ENCODE measurements around the gene PKIG. TPM values are rescaled to one million over a fixed set of nuclear protein-coding genes. Genes with fewer than 3 reads are reported as not detected.

The PKIG gene
- total and polyA plus RNA-seq, 2 of the 8 experiments (the other 6 are each of a cell fraction or from before 2014, with no cell fraction given) = 26.7 to 34.3 TPM

GRCh38 chr20:44648068-44648467 lies 65.7 kb downstream of the PKIG start:
- H3K4ac ChIP-seq (replicated peaks; ENCODE audit: insufficient read length, low read depth, low read length) = peak overlapping the region; percentile 50
- H2BK15ac ChIP-seq (ENCODE audit: low read length) = no peak overlapping the region
- peaks cover 11% of the 10 kb centered on the region for H3K23me2 ChIP-seq (ENCODE audit: low read depth, low read length)
- no peak overlapping the region for H2AK5ac ChIP-seq (ENCODE audit: low read depth, low read length)
- H2BK20ac ChIP-seq (ENCODE audit: low read length) = no peak overlapping the region
- no peak overlapping the region for H3K27ac ChIP-seq (ENCODE audit: low read depth, low read length)
- peaks cover 0 to 16% (median 10%) of the 10 kb centered on the region in 4 experiments; a peak in 5 of 7 replicates for H3K27me3 ChIP-seq (replicated peaks in 1 of 4; ENCODE audit: control insufficient read depth in 3 of 4, extremely low read depth in 1 of 4, insufficient read depth in 3 of 4, low read length in 3 of 4)
- H4K91ac ChIP-seq (replicated peaks; ENCODE audit: insufficient read length, low read length) = peak overlapping the region; percentile 10
- ChIA-PET POLR2A (ENCODE audit: partially characterized antibody) (no interaction called here), CTCF (ENCODE audit: partially characterized antibody) (interaction anchor here (0.7 to 11.0 kb wide), 6 partner anchors 11 to 50 kb away, joined by 3 to 83 read pairs (median 6); no protein-coding TSS in a partner anchor)
- no peak overlapping the region for H3K4me3 ChIP-seq (ENCODE audit: extremely low read depth in 1 of 4, insufficient read depth in 2 of 4, low read depth in 3 of 4, low read length in 4 of 4)
- no peak overlapping the region; the same call in 1 of the 2 replicates for H4K8ac ChIP-seq (ENCODE audit: extremely low read depth, insufficient read depth, low read length)
- 89% methylated on average over 5 of the region's 5 CpGs; no CpG with 5 or more reads in 1 of the 2 experiments for WGBS, 2 experiments (ENCODE audit: extremely low coverage in 1 of 2, insufficient coverage in 1 of 2, insufficient read length in 1 of 2, insufficient replicate concordance in 2 of 2, low coverage in 1 of 2, low lambda C conversion rate in 2 of 2, missing lambda C conversion rate in 1 of 2)
- H2BK120ac ChIP-seq (replicated peaks; ENCODE audit: low read depth, low read length) = no peak overlapping the region
- H3K36me3 ChIP-seq (ENCODE audit: control insufficient read depth in 2 of 4, insufficient read depth in 4 of 4, low read length in 3 of 4) = no peaks in the 10 kb centered on the region
- no peak overlapping the region for H4K5ac ChIP-seq (ENCODE audit: insufficient read length, low read depth, low read length)
- H3K9ac ChIP-seq (replicated peaks in 1 of 4; ENCODE audit: extremely low read depth in 1 of 4, low read depth in 3 of 4, low read length in 3 of 4) = no peak overlapping the region
- H3K23ac ChIP-seq (ENCODE audit: insufficient read length) = no peak overlapping the region
- 0 out of 4 replicates have a peak overlapping the region, but pooled peaks of 1 of the 2 experiments have one; percentile 16 for H3K4me2 ChIP-seq (ENCODE audit: insufficient read depth in 1 of 2, low read depth in 2 of 2, low read length in 2 of 2)
- H3K79me2 ChIP-seq (ENCODE audit: control insufficient read depth in 1 of 2, insufficient read depth in 2 of 2, low read length in 2 of 2) = no peaks in the 10 kb centered on the region
- no peak overlapping the region for H2AFZ ChIP-seq (ENCODE audit: low read length)
- H3K79me1 ChIP-seq (ENCODE audit: low read depth, low read length) = 0 out of 2 replicates have a peak, but pooled peaks cover 2% of the 10 kb centered on the region
- H3K9me3 ChIP-seq (ENCODE audit: insufficient read depth in 2 of 2, low read depth in 1 of 2, low read length in 1 of 2) = no peaks in the 10 kb centered on the region
- no peak for DNase-seq (ENCODE audit: low read depth in 1 of 2, low spot score in 2 of 2)
- H3K18ac ChIP-seq (ENCODE audit: extremely low read depth, low read length) = no peak overlapping the region
- H4K20me1 ChIP-seq (replicated peaks in 1 of 2; ENCODE audit: control insufficient read depth in 1 of 2, insufficient read depth in 2 of 2, low read length in 2 of 2) = no peaks in the 10 kb centered on the region
- no peak overlapping the region for H2BK5ac ChIP-seq (ENCODE audit: low read depth, low read length)
- no peak overlapping the region for H3K56ac ChIP-seq (replicated peaks; ENCODE audit: insufficient read length, low read depth, low read length)
- no peak overlapping the region for H2BK12ac ChIP-seq (ENCODE audit: low read depth, low read length)
- FAIRE-seq = no peak
- no peak overlapping the region for H3K14ac ChIP-seq (ENCODE audit: insufficient read length)
- peaks cover 13 to 33% (median 27%) of the 10 kb centered on the region in 4 experiments for H3K4me1 ChIP-seq (replicated peaks in 1 of 4; ENCODE audit: control insufficient read depth in 3 of 4, insufficient read depth in 4 of 4, low read length in 3 of 4)
- TF ChIP-seq CHD1 (IDR thresholded peaks at IDR 0.05; ENCODE audit: low read depth, low read length) (no peak), EP300 (IDR thresholded peaks at IDR 0.05; ENCODE audit: borderline replicate concordance in 1 of 2, low read depth in 2 of 2, low read length in 2 of 2) (no peak), RXRA (IDR thresholded peaks at IDR 0.05; ENCODE audit: insufficient read depth, low read depth, low read length) (no peak), KDM5A (IDR thresholded peaks at IDR 0.05; ENCODE audit: low read length) (no peak), CBX8 (IDR thresholded peaks at IDR 0.05; ENCODE audit: borderline replicate concordance, low read depth, low read length) (no peak), JUND (IDR thresholded peaks at IDR 0.05; ENCODE audit: low read length) (no peak), TAF7 (optimal IDR thresholded peaks at IDR 0.05; ENCODE audit: borderline replicate concordance, low read depth, low read length) (no peak), POLR2AphosphoS5 (IDR thresholded peaks at IDR 0.05; ENCODE audit: low read depth, low read length) (no peak), CTBP2 (IDR thresholded peaks at IDR 0.05; ENCODE audit: borderline replicate concordance, insufficient read depth, insufficient read length, low read length) (no peak), SIRT6 (IDR thresholded peaks at IDR 0.05; ENCODE audit: low read length) (no peak), ATF3 (IDR thresholded peaks at IDR 0.05; ENCODE audit: insufficient read depth, low read depth, low read length) (no peak), FOSL1 (IDR thresholded peaks at IDR 0.05; ENCODE audit: insufficient read depth, low read depth, low read length) (no peak), KDM1A (IDR thresholded peaks at IDR 0.05; ENCODE audit: borderline replicate concordance, low read length) (no peak)
